Measurements from ENCODE around the gene TMEM233. TPM values are rescaled to one million over a fixed set of nuclear protein-coding genes. Genes with fewer than 3 reads are reported as not detected.

The TMEM233 gene
- total and polyA plus RNA-seq, 2 experiments from 2014 or later: not detected

- H2AFZ ChIP-seq: no peak overlapping the region
- H3K9me2 ChIP-seq (replicated peaks; ENCODE audit: insufficient read depth): no peaks in the 10 kb centered on the region
- no peaks in the 10 kb centered on the region for H3K4me1 ChIP-seq (ENCODE audit: insufficient read depth)
- no peak for DNase-seq (ENCODE audit: low spot score)
- TF ChIP-seq EZH2phosphoT487 (IDR thresholded peaks at IDR 0.05; ENCODE audit: low read depth, severe bottlenecking, unreplicated experiment): no peak
- 72% methylated on average over 2 of the region's 2 CpGs for WGBS (ENCODE audit: low lambda C conversion rate, missing lambda C conversion rate)
- H3K36me3 ChIP-seq (replicated peaks; ENCODE audit: insufficient read depth, low read depth): no peaks in the 10 kb centered on the region
- no peak overlapping the region for H3K27ac ChIP-seq
- peaks cover 11% of the 10 kb centered on the region for H3K27me3 ChIP-seq
- H3K4me3 ChIP-seq: no peak overlapping the region
- H3K79me2 ChIP-seq: no peaks in the 10 kb centered on the region
- no peaks in the 10 kb centered on the region for H4K20me1 ChIP-seq (ENCODE audit: insufficient read depth, poor library complexity, severe bottlenecking)
- H3K4me2 ChIP-seq: no peak overlapping the region
- no peaks in the 10 kb centered on the region for H3K9me3 ChIP-seq (ENCODE audit: low read depth)
Measured at GRCh38 chr12:119621878-119622277, 28.3 kb downstream of the TMEM233 start.

- no peak for DNase-seq (ENCODE audit: low spot score)
- no peaks in the 10 kb centered on the region for H3K9me2 ChIP-seq (replicated peaks; ENCODE audit: insufficient read depth)
- peaks cover 11% of the 10 kb centered on the region for H3K27me3 ChIP-seq
- H3K9me3 ChIP-seq (ENCODE audit: low read depth): no peaks in the 10 kb centered on the region
- no peak overlapping the region for H3K27ac ChIP-seq
- H3K79me2 ChIP-seq: no peaks in the 10 kb centered on the region
- H4K20me1 ChIP-seq (ENCODE audit: insufficient read depth, poor library complexity, severe bottlenecking): no peaks in the 10 kb centered on the region
- H3K4me1 ChIP-seq (ENCODE audit: insufficient read depth): no peaks in the 10 kb centered on the region
- H3K36me3 ChIP-seq (replicated peaks; ENCODE audit: insufficient read depth, low read depth): no peaks in the 10 kb centered on the region
- no peak overlapping the region for H3K4me2 ChIP-seq
- no peak overlapping the region for H2AFZ ChIP-seq
- no peak overlapping the region for H3K4me3 ChIP-seq
- TF ChIP-seq EZH2 (IDR thresholded peaks at IDR 0.05; ENCODE audit: borderline replicate concordance): no peak
- WGBS (ENCODE audit: low lambda C conversion rate, missing lambda C conversion rate): 74% methylated on average over 4 of the region's 4 CpGs
Measured at GRCh38 chr12:119624966-119625365, 31.4 kb downstream of the TMEM233 start.

GRCh38 chr12:119627019-119627643, 33.6 kb downstream of the TMEM233 start:
- Histone ChIP-seq H3K4me2 (no peak overlapping the region), H3K4me3 (no peak overlapping the region), H3K79me2 (no peaks in the 10 kb centered on the region), H2AFZ (no peak overlapping the region), H3K27me3 (peaks cover 11% of the 10 kb centered on the region), H3K4me1 (ENCODE audit: insufficient read depth) (no peaks in the 10 kb centered on the region), H3K27ac (no peak overlapping the region), H3K36me3 (replicated peaks; ENCODE audit: insufficient read depth, low read depth) (no peaks in the 10 kb centered on the region), H3K9me3 (ENCODE audit: low read depth) (no peaks in the 10 kb centered on the region), H4K20me1 (ENCODE audit: insufficient read depth, poor library complexity, severe bottlenecking) (no peaks in the 10 kb centered on the region), H3K9me2 (replicated peaks; ENCODE audit: insufficient read depth) (no peaks in the 10 kb centered on the region)
- WGBS (ENCODE audit: low lambda C conversion rate, missing lambda C conversion rate): 86% methylated on average over 6 of the region's 6 CpGs
- no peak for DNase-seq (ENCODE audit: low spot score)
- TF ChIP-seq EZH2 (IDR thresholded peaks at IDR 0.05; ENCODE audit: borderline replicate concordance) (no peak), EZH2phosphoT487 (IDR thresholded peaks at IDR 0.05; ENCODE audit: low read depth, severe bottlenecking, unreplicated experiment) (no peak)
- TF ChIP-seq, protein P1, sequence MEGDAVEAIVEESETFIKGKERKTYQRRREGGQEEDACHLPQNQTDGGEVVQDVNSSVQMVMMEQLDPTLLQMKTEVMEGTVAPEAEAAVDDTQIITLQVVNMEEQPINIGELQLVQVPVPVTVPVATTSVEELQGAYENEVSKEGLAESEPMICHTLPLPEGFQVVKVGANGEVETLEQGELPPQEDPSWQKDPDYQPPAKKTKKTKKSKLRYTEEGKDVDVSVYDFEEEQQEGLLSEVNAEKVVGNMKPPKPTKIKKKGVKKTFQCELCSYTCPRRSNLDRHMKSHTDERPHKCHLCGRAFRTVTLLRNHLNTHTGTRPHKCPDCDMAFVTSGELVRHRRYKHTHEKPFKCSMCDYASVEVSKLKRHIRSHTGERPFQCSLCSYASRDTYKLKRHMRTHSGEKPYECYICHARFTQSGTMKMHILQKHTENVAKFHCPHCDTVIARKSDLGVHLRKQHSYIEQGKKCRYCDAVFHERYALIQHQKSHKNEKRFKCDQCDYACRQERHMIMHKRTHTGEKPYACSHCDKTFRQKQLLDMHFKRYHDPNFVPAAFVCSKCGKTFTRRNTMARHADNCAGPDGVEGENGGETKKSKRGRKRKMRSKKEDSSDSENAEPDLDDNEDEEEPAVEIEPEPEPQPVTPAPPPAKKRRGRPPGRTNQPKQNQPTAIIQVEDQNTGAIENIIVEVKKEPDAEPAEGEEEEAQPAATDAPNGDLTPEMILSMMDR (IDR thresholded peaks at IDR 0.05; ENCODE audit: poor library complexity): no peak

DNA sequence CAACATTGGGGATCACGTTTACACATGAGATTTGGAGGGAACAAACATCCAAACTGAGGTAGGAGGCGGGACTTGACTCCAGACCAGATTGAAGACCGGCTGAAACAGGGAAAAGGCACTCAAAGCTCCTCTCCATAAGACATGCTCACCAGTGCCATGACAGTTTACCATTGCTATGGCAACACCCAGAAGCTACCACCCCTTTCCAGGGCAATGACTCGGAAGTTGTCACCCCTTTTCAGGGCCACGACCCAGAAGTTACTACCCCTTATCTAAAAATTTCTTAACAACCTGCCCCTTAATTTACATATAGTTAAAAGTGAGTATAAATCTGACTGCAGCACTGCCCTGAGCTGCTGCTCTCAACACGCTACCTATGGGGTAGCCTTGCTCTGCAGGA, 34.1 kb downstream of the TMEM233 start:
- H3K79me2 ChIP-seq: no peaks in the 10 kb centered on the region
- H3K27me3 ChIP-seq: peaks cover 5% of the 10 kb centered on the region
- H4K20me1 ChIP-seq (ENCODE audit: insufficient read depth, poor library complexity, severe bottlenecking): no peaks in the 10 kb centered on the region
- WGBS (ENCODE audit: low lambda C conversion rate, missing lambda C conversion rate): 83% methylated on average over 6 of the region's 6 CpGs
- H2AFZ ChIP-seq: no peak overlapping the region
- H3K4me3 ChIP-seq: no peak overlapping the region
- no peaks in the 10 kb centered on the region for H3K9me3 ChIP-seq (ENCODE audit: low read depth)
- no peak overlapping the region for H3K4me2 ChIP-seq
- no peak for TF ChIP-seq EZH2 (IDR thresholded peaks at IDR 0.05; ENCODE audit: borderline replicate concordance)
- TF ChIP-seq, protein P1 (IDR thresholded peaks at IDR 0.05; ENCODE audit: poor library complexity): no peak
- no peak for TF ChIP-seq EZH2phosphoT487 (IDR thresholded peaks at IDR 0.05; ENCODE audit: low read depth, severe bottlenecking, unreplicated experiment)
- H3K27ac ChIP-seq: no peak overlapping the region
- H3K4me1 ChIP-seq (ENCODE audit: insufficient read depth): no peaks in the 10 kb centered on the region
- no peaks in the 10 kb centered on the region for H3K36me3 ChIP-seq (replicated peaks; ENCODE audit: insufficient read depth, low read depth)
- DNase-seq (ENCODE audit: low spot score): no peak
- no peaks in the 10 kb centered on the region for H3K9me2 ChIP-seq (replicated peaks; ENCODE audit: insufficient read depth)
